Activated CD4-positive, alpha-beta T cell treated with anti-CD3 and anti-CD28 coated beads, Interleukin-2, amount 50 U/mL, for 4 hours (primary cell): Measurements from ENCODE around the gene NSF.
"Not testable (repeated sequence)": the region's sequence is repeated elsewhere in the genome, so short reads cannot be mapped to it uniquely, and the experiment has no call there.

Experiments used
- DNase-seq, 2 experiments: peaks; one replicate each; pipeline ENCODE4 v3.0.0-alpha.2; 2020

NSF gene

DNA sequence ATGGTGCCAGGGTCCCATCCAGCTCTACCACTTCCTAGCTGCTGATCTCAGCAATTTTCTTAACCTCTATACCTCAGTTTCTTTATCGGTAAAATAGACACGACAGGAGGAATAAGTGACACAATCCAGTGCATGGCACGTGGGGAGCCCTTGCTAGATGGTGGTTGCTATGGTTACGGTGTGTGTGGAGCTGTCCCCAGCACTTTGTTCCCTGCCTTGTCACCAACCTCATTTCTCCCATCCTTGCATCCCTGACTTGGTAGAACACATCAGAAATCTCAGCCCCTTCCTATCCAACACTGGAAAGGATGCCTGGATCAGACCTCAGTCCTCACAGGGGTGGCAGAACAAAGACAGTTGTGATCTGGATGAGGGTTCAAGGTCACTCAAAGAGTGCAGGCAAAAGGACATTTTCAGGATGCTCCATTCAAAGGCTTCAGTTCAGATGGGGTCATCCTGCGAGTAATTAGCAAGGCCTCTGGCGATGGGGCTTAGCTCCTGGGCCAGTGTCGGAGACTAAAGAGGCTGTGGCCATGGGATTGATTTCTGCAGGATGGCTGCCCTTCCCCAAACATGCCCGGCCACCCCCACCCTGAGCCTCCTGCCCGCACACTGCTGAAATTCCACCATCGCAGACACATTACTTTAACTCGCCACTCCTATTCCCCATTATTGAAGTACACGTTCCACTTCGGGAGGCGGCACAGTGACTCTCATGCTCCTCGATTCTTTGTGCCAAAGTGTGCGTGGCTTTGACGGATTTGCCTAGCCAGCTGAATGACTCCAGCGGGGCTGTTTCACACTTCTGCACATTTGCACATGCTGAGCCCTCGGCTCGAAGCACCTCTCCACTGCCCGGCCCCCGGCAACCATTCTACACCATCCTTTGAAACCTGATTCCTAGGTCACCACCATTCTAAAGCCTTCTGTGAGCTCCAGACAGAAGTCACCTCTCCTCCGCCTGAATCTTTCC lies 187.8 kb downstream of the NSF start:
- no peak for DNase-seq

- no peak for DNase-seq
Observed at GRCh38 chr17:46780003-46780373, 189.5 kb downstream of the NSF start.

GRCh38 chr17:46782250-46782953 lies 191.9 kb downstream of the NSF start:
- no peak for DNase-seq

GRCh38 chr17:46783031-46783593 lies 192.6 kb downstream of the NSF start:
- no peak for DNase-seq

- no peak for DNase-seq
Observed at GRCh38 chr17:46785696-46786095, 195.2 kb downstream of the NSF start.

- no peak for DNase-seq
Observed at GRCh38 chr17:46787478-46787877, 197.0 kb downstream of the NSF start.

GRCh38 chr17:46788300-46788699 lies 197.8 kb downstream of the NSF start:
- no peak for DNase-seq

- no peak for DNase-seq
Observed at GRCh38 chr17:46788796-46789195, 198.3 kb downstream of the NSF start.

- DNase-seq: no peak
Observed at GRCh38 chr17:46789610-46790009, 199.1 kb downstream of the NSF start.

GRCh38 chr17:46790216-46790615 lies 199.7 kb downstream of the NSF start:
- DNase-seq: no peak

GRCh38 chr17:46791531-46791930 lies 201.1 kb downstream of the NSF start:
- no peak for DNase-seq

DNA sequence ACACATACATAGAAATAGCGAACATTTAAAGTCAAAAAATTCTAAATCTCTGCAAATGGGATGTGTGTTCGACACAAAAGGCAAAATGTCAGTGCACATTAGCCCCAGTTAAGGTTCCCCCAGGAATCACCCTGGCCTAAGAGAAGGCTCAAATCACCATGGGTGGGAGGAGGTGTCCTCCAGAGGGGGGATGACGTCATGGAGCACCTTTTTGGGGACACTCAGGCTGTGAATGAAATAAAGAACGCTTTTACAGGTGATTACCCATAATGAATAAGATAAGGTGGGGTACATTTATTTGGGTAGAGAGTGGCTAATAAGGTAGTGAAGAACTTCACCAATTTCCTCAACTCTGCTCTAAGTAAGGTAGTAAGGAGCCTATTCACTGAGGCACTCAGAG lies 201.6 kb downstream of the NSF start:
- DNase-seq: no peak

- DNase-seq: not testable (repeated sequence)
Observed at GRCh38 chr17:46793023-46793422, 202.6 kb downstream of the NSF start.

- DNase-seq: no peak
Observed at GRCh38 chr17:46793541-46793940, 203.1 kb downstream of the NSF start.

GRCh38 chr17:46794318-46794717 lies 203.8 kb downstream of the NSF start:
- DNase-seq: no peak

DNA sequence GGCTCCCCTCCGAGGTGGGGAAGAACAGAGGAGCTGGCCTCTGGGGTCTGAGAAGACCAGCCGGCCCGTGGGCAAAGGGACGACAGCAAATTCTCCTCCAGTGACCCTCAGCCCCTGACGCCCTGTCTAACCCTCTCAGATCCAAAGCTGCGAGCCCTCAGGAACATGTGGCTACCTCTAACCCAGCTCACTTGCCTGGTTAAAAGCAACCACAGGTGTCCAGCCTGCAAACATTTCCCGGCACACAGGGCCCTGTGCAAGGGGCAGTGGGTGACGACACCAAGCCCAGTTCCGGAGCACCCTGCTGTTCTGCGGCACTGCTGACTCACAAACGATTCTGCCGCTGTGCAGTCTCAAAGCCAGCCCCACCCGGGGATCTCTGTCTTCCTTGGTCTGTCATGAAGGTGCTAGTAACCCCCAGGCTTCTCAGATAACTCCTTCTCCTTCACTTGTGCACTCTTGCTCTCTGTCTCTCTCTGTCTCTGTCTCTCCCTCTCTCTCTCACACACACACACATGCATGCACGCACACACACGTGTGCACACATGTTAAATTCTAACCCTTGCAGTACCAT lies 205.0 kb downstream of the NSF start:
- no peak for DNase-seq

- no peak for DNase-seq
Observed at GRCh38 chr17:46796084-46796483, 205.6 kb downstream of the NSF start.

- no peak for DNase-seq
Observed at GRCh38 chr17:46796524-46796923, 206.1 kb downstream of the NSF start.

DNA sequence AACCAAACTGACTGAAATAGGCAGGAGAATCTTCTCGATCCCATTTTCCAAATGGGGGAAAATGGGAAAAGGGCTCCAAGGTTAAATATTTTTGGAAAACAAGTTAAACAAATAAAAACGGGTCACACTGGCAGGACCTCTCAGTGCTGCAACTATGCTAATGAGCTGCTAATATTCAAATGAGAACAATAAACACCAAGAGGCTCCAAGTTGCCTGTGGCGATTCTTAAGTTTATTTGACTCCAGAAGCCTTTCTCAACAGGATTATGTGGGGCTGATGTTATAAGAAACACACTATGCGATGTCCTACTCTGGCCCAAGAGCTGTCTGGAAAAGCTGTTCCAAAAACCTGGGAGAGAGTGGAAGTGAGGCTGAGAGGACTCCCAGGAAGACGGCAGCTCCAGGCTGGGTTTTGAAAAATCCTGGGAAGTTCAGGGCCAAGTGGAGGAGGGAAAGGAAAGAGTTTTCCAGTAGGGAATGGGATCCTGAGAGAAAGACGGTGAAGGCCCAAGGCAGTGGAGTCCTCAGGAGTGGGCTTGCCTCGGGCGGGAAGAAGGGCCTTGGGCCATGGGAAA lies 206.6 kb downstream of the NSF start:
- no peak for DNase-seq

GRCh38 chr17:46800573-46800972 lies 210.1 kb downstream of the NSF start:
- DNase-seq: no peak

DNA sequence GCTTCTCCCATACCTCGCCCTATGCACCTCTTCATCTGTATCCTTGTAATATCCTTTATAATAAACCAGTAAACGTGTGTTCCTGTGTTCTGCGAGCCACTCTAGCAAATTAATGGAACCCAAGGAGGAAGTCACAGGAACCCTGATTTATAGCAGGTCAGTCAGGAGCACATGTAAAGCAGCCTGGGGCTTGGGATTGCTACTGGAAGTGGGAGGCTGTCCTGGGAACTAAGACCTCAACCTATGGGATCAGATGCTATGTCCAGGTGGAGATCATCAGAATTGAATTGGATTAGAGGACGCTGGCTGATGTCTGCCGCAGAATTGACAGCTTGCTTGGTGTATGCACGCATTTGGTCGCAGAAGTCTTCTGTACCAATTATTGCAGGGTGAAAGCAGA lies 212.3 kb downstream of the NSF start:
- no peak for DNase-seq

DNA sequence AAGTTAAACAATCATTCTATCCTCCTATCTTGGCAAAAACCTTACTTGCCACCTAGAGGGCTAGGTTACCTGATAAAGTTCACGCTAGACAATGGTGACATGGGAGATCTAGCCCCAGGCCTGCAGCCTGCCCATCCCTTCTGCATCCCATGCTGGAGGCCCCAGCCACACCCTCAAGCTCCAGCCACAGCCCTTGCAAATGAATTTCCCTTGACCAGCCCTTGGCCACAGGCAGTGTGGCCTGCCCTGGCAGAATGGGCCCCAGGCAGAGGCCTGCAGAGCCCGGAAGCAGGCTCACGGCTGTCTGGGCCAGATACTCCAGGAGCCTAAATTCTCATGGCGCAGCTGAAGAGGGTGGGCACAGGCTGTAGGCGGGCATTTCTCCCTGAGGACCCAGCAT lies 213.1 kb downstream of the NSF start:
- no peak for DNase-seq

DNA sequence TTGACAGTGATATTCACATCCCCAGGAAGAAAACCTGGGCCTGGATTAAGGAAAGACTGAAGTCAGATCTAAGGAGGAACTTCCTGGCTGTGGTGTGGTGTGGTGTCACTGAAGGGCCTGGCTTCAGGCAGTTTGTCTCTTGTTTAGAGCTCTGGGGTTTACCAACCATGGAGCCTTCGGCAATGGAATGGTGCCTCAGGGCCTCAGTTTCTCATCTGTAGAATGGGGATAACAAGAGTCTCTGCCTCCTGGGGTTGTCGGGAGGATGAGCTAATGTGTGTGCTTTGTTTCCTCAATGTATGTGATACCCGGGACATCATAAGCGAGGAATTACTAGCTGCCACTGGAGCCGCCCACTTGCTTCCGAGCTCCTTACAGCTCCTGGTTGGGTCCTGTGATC lies 215.3 kb downstream of the NSF start:
- no peak for DNase-seq
